Activated CD4-positive, alpha-beta T cell treated with anti-CD3 and anti-CD28 coated beads, Interleukin-2, amount 10 ng/mL, durations not matched to agents 7 days and 5 days (primary cell): ENCODE measurements around the gene RGS9. TPM values are rescaled to one million over a fixed set of nuclear protein-coding genes. Genes with fewer than 3 reads are reported as not detected.
A peak's percentile ranks its signal among the peaks of the same experiment; 100 is the strongest.

Source experiments
- CTCF ChIA-PET: fragments of 350-600 bp; sonication (Branson Sonifier 250); formaldehyde crosslinking; loops from one replicate; lab custom pipeline; 2021; ENCODE audit warnings: antibody characterized with exemption; lab: Charles Lee
- POLR2A ChIA-PET: fragments of 350-600 bp; sonication (Branson Sonifier 250); formaldehyde crosslinking; loops from one replicate; lab custom pipeline; 2021; ENCODE audit warnings: antibody characterized with exemption; lab: Charles Lee
- DNase-seq: peaks from one replicate; pipeline ENCODE4 v3.0.0-alpha.2; 2020
- H3K27ac Mint-ChIP-seq: one replicate; pipeline ENCODE4 v1.8.0; 2021; ENCODE audit warnings: mild to moderate bottlenecking, moderate library complexity, mixed read lengths
- H3K27me3 Mint-ChIP-seq: one replicate; pipeline ENCODE4 v1.8.0; 2021; ENCODE audit warnings: mixed read lengths
- H3K36me3 Mint-ChIP-seq: one replicate; pipeline ENCODE4 v1.8.0; 2021; ENCODE audit warnings: low read depth, mixed read lengths
- H3K4me1 Mint-ChIP-seq: one replicate; pipeline ENCODE4 v1.8.0; 2021; ENCODE audit warnings: mixed read lengths
- H3K4me3 Mint-ChIP-seq: one replicate; pipeline ENCODE4 v1.8.0; 2021; ENCODE audit warnings: mild to moderate bottlenecking, moderate library complexity, mixed read lengths
- H3K9me3 Mint-ChIP-seq: one replicate; pipeline ENCODE4 v1.8.0; 2021; ENCODE audit warnings: mixed read lengths
- total RNA-seq, 2 experiments: library from RNA; stranded (reverse); gene quantifications; one replicate each; pipeline ENCODE4 v1.2.3, GENCODE V29; 2021

RGS9 gene
- total RNA-seq, 2 experiments from 2014 or later = 6.0 to 6.3 TPM

- no peak overlapping the region for H3K4me3 Mint-ChIP-seq
- peaks cover 18% of the 10 kb centered on the region for H3K4me1 Mint-ChIP-seq
- CTCF ChIA-PET = interaction anchor here (0.5 to 1.7 kb wide), 5 partner anchors 17 to 276 kb away, joined by 3 to 6 read pairs (median 3); partner anchors contain the start of gene RGS9
- no peak overlapping the region for H3K27ac Mint-ChIP-seq
- DNase-seq = no peak
- no peaks in the 10 kb centered on the region for H3K36me3 Mint-ChIP-seq
- peaks cover 21% of the 10 kb centered on the region for H3K27me3 Mint-ChIP-seq
- POLR2A ChIA-PET = no interaction called here
- H3K9me3 Mint-ChIP-seq = peaks cover 5% of the 10 kb centered on the region
Observed at GRCh38 chr17:65117384-65118035, 19.7 kb upstream of the RGS9 start.

- Mint-ChIP-seq H3K27ac (peak overlapping the region; percentile 92), H3K9me3 (peaks cover 5% of the 10 kb centered on the region), H3K4me3 (peak overlapping the region; percentile 80), H3K36me3 (no peaks in the 10 kb centered on the region), H3K4me1 (peaks cover 30% of the 10 kb centered on the region), H3K27me3 (peaks cover 10% of the 10 kb centered on the region)
- ChIA-PET CTCF (interaction anchor here (0.8 to 3.5 kb wide), 2 partner anchors 16 to 21 kb away, joined by 3 to 13 read pairs; partner anchors contain the start of gene RGS9), POLR2A (no interaction called here)
- DNase-seq = peak; percentile 34
Observed at GRCh38 chr17:65121368-65121767, 15.8 kb upstream of the RGS9 start.

DNA sequence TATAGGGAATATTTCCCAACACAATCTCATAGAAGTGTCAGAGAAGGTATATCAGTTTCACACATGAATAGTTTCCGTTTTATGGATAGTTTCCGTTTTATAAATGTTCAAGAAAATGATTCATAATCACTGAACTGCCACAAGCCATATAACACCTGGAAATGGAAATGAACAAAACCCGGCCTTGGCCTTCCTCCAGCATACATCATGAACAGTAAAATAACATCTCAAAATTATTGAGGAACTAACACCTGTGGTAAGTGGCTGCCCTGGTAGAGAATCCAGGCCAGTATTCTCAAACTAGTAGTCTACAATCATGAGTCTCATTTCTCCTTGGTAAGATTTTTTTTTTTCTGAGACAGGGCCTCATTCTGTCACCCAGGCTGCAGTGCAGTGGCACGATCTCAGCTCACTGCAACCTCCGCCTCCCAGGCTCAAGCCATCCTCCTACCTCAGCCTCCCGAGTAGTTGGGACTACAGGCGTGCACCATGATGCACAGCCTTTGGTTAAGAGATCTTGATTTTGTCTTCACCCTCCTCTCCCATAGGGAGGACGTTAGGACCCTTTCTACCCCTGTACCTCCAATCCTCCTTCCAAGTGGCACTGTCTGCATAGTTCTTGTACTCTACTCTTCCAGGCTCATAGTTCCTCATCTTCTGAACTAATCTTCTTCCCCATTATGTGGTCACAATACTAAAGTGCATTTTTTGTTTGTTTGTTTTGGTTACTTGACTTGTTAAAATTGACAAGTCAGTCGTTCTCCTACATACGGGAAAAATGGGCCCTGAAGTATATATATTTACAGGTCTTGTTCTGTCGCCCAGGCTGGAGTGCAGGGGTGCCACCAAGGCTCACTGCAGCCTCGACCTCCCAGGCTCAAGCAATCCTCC lies 15.0 kb upstream of the RGS9 start:
- no peaks in the 10 kb centered on the region for H3K36me3 Mint-ChIP-seq
- H3K27ac Mint-ChIP-seq = peak overlapping the region; percentile 92
- CTCF ChIA-PET = interaction anchor here (0.6 to 3.5 kb wide), 4 partner anchors 15 to 29 kb away, joined by 3 to 13 read pairs (median 6); partner anchors contain the start of gene RGS9
- DNase-seq = no peak
- POLR2A ChIA-PET = no interaction called here
- peaks cover 2% of the 10 kb centered on the region for H3K9me3 Mint-ChIP-seq
- peak overlapping the region; percentile 80 for H3K4me3 Mint-ChIP-seq
- H3K27me3 Mint-ChIP-seq = peaks cover 8% of the 10 kb centered on the region
- peaks cover 30% of the 10 kb centered on the region for H3K4me1 Mint-ChIP-seq

DNA sequence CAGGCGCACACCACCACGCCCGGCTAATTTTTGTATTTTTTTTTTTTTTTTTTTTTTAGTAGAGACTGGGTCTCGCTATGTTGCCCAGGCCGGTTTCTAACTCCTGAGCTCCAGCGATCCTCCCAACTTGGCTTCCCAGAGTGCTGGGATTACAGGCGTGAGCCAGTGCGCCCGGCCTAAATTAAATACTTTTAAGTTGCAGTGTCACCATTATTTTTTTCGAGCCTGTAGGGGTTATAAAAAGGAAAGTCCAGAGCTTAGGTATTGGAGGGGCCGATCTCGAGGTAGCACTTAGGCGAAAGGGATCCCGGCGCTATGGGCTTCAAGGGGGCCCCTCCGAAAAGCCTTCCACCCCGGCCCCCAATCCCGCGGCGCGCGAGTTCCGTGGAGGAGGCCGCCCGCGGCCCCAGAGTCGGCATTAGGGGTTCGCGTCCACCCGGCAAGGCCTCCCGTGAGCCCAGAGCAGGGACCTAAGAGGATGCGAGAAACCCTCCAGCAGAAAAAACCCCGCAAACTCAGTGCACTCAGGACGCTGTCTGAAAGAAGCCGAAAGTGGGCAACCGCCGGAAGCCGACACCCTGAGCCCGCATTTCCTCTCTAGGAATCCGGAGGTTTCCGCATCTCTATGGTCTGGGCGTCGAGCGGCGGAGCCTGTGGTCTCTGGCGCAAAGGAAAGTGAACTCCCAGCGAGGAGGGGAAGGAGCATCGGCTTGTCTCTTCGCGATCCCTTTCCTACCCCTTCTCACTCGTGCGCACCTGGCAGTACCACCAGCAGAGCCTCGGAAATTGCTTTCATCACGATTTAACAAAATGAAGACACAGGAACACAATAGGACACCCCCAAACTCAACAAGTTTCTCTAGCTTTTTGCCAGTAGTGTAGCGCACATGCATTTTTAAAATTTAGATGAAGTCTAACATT lies 14.1 kb upstream of the RGS9 start:
- peak overlapping the region; percentile 92 for H3K27ac Mint-ChIP-seq
- CTCF ChIA-PET = interaction anchor here (0.6 to 2.3 kb wide), 4 partner anchors 14 to 102 kb away, joined by 3 to 10 read pairs (median 4); partner anchors contain the start of gene RGS9

DNA sequence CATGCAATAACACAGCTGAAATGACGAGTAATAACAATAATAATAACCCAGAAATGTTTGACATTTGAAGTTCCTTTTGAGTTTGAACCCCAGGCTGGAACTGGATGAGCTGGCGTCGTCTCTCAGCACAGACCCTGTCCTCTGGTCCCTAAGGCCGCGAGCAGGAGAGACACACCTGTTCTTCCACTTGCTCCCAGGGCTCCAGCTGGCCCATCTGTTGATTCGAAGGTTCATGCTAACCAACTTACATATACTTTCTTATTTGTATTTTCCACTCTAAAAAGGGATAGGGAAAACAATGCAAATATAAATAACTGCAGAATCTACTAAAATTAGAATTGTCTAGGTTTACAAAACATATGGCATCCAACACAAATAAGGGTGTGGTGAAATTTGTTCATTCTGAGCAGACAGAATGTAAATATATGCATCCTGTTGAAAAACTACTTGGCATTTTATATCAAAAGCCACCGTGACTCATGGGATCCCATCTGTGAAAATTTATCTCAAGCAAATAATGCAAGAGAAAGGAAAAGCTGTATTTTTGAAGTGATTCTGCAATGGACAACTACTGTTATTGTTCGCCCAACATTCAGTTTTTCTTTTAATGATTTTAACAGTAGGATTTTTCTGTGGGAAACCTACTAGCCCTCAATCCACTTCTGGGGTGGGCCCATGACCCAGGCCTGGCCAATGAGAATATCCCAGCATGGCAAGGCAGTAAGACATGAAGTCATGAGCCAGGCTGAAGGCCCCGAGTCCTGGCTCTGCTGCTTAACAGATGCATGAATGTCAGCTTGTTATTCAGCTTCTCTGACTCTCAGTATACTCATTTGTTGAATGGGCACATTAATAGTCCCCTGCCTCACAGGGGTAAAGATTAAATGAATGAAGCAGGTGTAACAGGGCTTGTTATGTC lies 13.2 kb upstream of the RGS9 start:
- peaks cover 30% of the 10 kb centered on the region for H3K4me1 Mint-ChIP-seq
- H3K27ac Mint-ChIP-seq = peak overlapping the region; percentile 92
- peaks cover under 1% of the 10 kb centered on the region for H3K9me3 Mint-ChIP-seq
- POLR2A ChIA-PET = no interaction called here
- CTCF ChIA-PET = interaction anchor here (0.6 to 2.3 kb wide), 3 partner anchors 13 to 974 kb away, joined by 4 to 10 read pairs (median 5); partner anchors contain the start of gene RGS9
- no peaks in the 10 kb centered on the region for H3K36me3 Mint-ChIP-seq
- peak overlapping the region; percentile 80 for H3K4me3 Mint-ChIP-seq
- H3K27me3 Mint-ChIP-seq = peaks cover 19% of the 10 kb centered on the region
- no peak for DNase-seq

More for the DNA sequence above, 14.1 kb upstream of the RGS9 start:
- Mint-ChIP-seq H3K9me3 (peaks cover 2% of the 10 kb centered on the region), H3K4me1 (peaks cover 30% of the 10 kb centered on the region), H3K27me3 (peaks cover 11% of the 10 kb centered on the region), H3K4me3 (peak overlapping the region; percentile 80), H3K36me3 (no peaks in the 10 kb centered on the region)
- POLR2A ChIA-PET = no interaction called here
- DNase-seq = peak; percentile 89

GRCh38 chr17:65130832-65131231 lies 6.3 kb upstream of the RGS9 start:
- Mint-ChIP-seq H3K27me3 (peaks cover 38% of the 10 kb centered on the region), H3K36me3 (no peaks in the 10 kb centered on the region), H3K4me1 (peaks cover 10% of the 10 kb centered on the region), H3K4me3 (no peak overlapping the region), H3K27ac (no peak overlapping the region), H3K9me3 (no peaks in the 10 kb centered on the region)
- POLR2A ChIA-PET = interaction anchor here (0.7 kb wide), 1 partner anchor 25 kb away, joined by 3 read pairs; no protein-coding TSS in a partner anchor
- CTCF ChIA-PET = interaction anchor here (1.9 kb wide), 1 partner anchor 30 kb away, joined by 7 read pairs; no protein-coding TSS in a partner anchor
- DNase-seq = no peak

DNA sequence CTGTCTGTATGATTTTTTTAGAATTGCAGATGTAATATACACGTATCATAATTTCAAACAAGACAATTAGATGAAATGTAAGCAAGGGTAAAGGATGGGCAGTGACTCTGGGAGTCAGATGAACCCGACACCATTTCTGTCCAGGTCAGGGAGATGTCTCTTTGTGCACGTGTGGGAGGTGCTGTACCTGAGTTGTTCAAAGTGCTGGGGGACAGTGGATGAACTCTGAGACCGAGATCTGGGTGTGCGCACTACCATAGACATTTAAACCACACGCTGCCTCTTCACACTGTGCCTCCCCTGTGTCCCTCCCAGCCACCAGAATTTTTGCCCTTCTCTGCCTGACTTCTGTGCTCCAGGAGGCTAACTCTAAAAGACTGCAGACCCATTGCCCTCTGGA lies 5.9 kb upstream of the RGS9 start:
- ChIA-PET POLR2A (interaction anchor here (0.7 kb wide), 1 partner anchor 24 kb away, joined by 3 read pairs; no protein-coding TSS in a partner anchor), CTCF (no interaction called here)
- Mint-ChIP-seq H3K27me3 (peaks cover 38% of the 10 kb centered on the region), H3K9me3 (no peaks in the 10 kb centered on the region), H3K36me3 (no peaks in the 10 kb centered on the region), H3K4me3 (no peak overlapping the region), H3K4me1 (peaks cover 10% of the 10 kb centered on the region), H3K27ac (no peak overlapping the region)
- no peak for DNase-seq

DNA sequence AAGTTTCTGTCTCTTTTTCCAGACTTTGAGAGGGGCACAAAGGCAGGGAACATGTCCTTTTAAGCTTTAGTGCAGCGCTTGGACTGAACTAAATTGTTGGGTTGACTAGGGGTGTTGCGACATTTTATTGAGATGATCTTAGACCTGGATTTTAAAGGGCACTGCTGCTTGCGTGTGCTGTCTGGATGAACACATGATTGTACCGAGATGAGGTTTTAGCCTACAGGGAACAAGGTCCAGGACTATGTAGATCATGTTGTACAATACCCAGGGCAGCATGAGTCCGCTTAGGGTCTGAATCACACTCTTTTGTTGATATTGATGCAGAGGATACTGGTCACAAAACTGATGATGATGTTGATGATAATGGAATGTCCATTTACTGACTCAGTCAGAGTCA lies 5.2 kb upstream of the RGS9 start:
- no peak overlapping the region for H3K4me3 Mint-ChIP-seq
- no peaks in the 10 kb centered on the region for H3K9me3 Mint-ChIP-seq
- peaks cover 38% of the 10 kb centered on the region for H3K27me3 Mint-ChIP-seq
- DNase-seq = no peak
- H3K27ac Mint-ChIP-seq = no peak overlapping the region
- H3K4me1 Mint-ChIP-seq = peaks cover 15% of the 10 kb centered on the region
- H3K36me3 Mint-ChIP-seq = no peaks in the 10 kb centered on the region
- POLR2A ChIA-PET = no interaction called here
- CTCF ChIA-PET = interaction anchor here (0.7 kb wide), 1 partner anchor 1130 kb away, joined by 3 read pairs; no protein-coding TSS in a partner anchor

DNA sequence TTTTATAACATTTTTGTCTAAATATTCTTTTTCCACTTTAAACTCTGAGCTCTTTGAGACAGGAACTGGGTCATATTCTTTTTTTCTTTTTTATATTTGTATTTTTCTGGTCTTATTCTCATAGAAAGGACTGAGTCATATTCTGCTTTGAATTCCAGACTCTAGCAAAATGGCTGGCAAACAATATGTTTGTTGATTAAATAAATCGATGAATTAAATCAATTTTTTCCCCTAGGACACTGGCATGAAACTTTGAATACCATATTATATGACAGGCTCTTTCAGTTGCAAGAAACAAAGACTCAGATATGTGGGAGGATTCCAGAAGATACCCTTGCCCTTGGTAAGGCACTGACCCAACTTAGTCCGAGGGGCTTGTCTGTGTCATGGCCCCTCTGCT lies 3.1 kb upstream of the RGS9 start:
- POLR2A ChIA-PET = no interaction called here
- peak overlapping the region; percentile 58 for H3K27ac Mint-ChIP-seq
- peaks cover 32% of the 10 kb centered on the region for H3K27me3 Mint-ChIP-seq
- no peaks in the 10 kb centered on the region for H3K36me3 Mint-ChIP-seq
- H3K9me3 Mint-ChIP-seq = no peaks in the 10 kb centered on the region
- H3K4me1 Mint-ChIP-seq = peaks cover 26% of the 10 kb centered on the region
- CTCF ChIA-PET = interaction anchor here (1.4 to 2.3 kb wide), 2 partner anchors 30 to 33 kb away, joined by 4 to 9 read pairs; no protein-coding TSS in a partner anchor
- DNase-seq = no peak
- H3K4me3 Mint-ChIP-seq = no peak overlapping the region

DNA sequence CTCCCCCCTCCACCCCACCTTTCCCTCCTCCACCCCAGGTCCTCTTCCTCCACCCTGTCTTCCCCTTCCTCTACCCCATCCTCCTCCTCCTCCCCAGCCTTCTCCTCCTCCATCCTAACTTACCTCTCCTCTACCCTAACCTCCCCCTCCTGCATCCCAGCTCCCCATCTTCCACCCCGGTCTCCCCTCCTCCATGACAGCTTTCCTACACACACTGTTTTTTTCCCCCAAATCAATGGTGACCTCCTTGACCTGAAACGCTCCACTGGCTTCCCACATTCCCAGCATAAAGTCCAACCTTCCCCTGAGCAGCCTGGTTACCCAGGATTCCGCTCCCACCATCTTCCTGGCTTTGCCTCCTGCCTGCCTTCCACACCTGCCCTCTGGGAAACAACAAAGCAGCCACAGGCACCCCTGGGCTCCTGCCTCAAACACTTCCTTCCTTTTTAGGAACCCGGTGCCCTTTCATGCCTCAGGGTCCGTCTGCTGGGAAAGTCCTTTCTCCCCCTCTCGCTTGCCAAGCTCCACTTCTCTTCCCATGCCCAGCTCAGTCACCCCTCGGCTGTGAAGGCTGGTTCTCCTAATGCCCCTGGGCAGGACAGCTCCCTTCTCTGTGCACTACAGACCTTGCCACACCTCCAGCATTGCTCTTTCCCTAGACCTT lies 2.1 kb downstream of the RGS9 start:
- DNase-seq = no peak
- no peaks in the 10 kb centered on the region for H3K36me3 Mint-ChIP-seq
- ChIA-PET POLR2A (no interaction called here), CTCF (interaction anchor here (1.1 to 5.4 kb wide), 5 partner anchors 12 to 64 kb away, joined by 3 to 21 read pairs (median 4); no protein-coding TSS in a partner anchor)
- no peaks in the 10 kb centered on the region for H3K9me3 Mint-ChIP-seq
- H3K27me3 Mint-ChIP-seq = peaks cover 20% of the 10 kb centered on the region
- no peak overlapping the region for H3K4me3 Mint-ChIP-seq
- H3K27ac Mint-ChIP-seq = peak overlapping the region; percentile 22
- H3K4me1 Mint-ChIP-seq = peaks cover 29% of the 10 kb centered on the region
